Measurements from ENCODE around the gene GMEB1.
"Not testable (repeated sequence)": the region's sequence is repeated elsewhere in the genome, so short reads cannot be mapped to it uniquely, and the experiment has no call there.

DNA sequence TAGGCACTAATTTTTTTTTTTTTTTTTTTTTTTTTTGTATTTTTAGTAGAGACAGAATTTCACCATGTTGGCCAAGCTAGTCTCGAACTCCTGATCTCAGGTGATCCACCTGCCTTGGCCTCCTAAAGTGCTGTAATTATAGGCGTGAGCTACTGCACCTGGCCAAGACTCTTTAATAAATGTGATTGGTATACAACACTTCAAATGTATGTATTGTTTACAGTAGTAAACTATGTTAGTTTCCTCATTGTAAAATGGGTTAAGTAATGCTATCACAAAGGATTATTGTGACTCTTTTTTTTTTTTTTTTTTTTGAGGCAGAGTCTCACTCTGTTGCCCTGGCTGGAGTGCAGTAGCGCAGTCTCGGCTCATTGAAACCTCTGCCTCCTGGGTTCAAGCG, 56.8 kb downstream of the GMEB1 start:
- TF ChIP-seq POLR2AphosphoS5, POLR2A, EP300 (IDR thresholded peaks at IDR 0.05): not testable (repeated sequence)
- TF ChIP-seq, protein P1, sequence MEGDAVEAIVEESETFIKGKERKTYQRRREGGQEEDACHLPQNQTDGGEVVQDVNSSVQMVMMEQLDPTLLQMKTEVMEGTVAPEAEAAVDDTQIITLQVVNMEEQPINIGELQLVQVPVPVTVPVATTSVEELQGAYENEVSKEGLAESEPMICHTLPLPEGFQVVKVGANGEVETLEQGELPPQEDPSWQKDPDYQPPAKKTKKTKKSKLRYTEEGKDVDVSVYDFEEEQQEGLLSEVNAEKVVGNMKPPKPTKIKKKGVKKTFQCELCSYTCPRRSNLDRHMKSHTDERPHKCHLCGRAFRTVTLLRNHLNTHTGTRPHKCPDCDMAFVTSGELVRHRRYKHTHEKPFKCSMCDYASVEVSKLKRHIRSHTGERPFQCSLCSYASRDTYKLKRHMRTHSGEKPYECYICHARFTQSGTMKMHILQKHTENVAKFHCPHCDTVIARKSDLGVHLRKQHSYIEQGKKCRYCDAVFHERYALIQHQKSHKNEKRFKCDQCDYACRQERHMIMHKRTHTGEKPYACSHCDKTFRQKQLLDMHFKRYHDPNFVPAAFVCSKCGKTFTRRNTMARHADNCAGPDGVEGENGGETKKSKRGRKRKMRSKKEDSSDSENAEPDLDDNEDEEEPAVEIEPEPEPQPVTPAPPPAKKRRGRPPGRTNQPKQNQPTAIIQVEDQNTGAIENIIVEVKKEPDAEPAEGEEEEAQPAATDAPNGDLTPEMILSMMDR (IDR thresholded peaks at IDR 0.05): not testable (repeated sequence)
